Stimulated activated effector memory CD8-positive, alpha-beta T cell treated with anti-CD3 and anti-CD28 coated beads, Interleukin-12 subunit alpha, Interleukin-12 subunit beta, amount 100 ng/mL, for 72 hours (primary cell): ENCODE measurements around the gene TSPAN33.

Experiments
- ATAC-seq: fragments of 150-1000 bp; cut with Tn5 transposase; 2 replicates; pipeline ENCODE4 v1.10.0; 2021
- DNase-seq, 2 donors: peaks; one replicate each; pipeline ENCODE4 v3.0.0; 2021 to 2022; ENCODE audit warnings: low spot score in 2 of 2
- H3K27ac Mint-ChIP-seq: one replicate; pipeline ENCODE4 v1.8.0; 2022; ENCODE audit warnings: mild to moderate bottlenecking, mixed read lengths
- H3K36me3 Mint-ChIP-seq: one replicate; pipeline ENCODE4 v1.8.0; 2022; ENCODE audit warnings: mild to moderate bottlenecking, mixed read lengths
- H3K4me1 Mint-ChIP-seq: one replicate; pipeline ENCODE4 v1.8.0; 2022; ENCODE audit warnings: mixed read lengths
- H3K4me3 Mint-ChIP-seq: one replicate; pipeline ENCODE4 v1.8.0; 2022; ENCODE audit warnings: mild to moderate bottlenecking, mixed read lengths
- H3K9me3 Mint-ChIP-seq: one replicate; pipeline ENCODE4 v1.8.0; 2022; ENCODE audit warnings: mixed read lengths

The TSPAN33 gene

DNA sequence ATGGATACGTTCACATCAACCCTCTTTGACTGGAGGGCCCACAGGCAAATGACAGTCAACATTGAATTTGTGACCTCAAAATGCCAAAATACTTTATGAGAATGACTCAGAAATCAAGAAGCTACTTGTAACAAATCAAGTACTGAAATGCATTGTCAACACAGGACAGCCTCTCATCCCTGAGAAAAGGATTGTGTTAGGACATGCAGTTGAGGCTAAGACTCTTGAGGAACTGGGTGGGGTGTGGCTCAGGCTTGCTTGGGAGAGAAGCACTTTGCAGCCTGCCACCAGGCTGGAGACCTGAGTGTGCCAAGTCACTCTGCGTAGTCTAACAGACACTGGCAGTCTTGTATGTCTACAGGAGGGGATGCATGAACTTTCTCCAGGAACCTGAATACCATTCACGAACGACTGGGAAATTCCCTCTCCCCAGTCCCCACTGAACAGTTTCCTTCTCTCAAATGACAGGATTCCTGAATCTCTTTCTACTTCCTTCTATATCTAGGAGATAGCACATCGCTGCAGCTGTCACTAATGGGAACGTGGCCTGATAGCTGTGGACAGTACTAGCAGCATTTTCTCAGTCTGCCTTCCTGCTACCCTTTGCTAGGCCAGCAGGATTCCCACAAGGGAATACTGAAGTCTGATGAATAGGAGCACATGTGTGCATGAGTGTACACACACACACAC lies 40.6 kb downstream of the TSPAN33 start:
- H3K27ac Mint-ChIP-seq = no peak overlapping the region
- H3K36me3 Mint-ChIP-seq = no peaks in the 10 kb centered on the region
- no peak overlapping the region for H3K4me3 Mint-ChIP-seq
- ATAC-seq = peak; percentile 31
- peaks cover 6% of the 10 kb centered on the region for H3K4me1 Mint-ChIP-seq
- no peak for DNase-seq
- no peaks in the 10 kb centered on the region for H3K9me3 Mint-ChIP-seq

DNA sequence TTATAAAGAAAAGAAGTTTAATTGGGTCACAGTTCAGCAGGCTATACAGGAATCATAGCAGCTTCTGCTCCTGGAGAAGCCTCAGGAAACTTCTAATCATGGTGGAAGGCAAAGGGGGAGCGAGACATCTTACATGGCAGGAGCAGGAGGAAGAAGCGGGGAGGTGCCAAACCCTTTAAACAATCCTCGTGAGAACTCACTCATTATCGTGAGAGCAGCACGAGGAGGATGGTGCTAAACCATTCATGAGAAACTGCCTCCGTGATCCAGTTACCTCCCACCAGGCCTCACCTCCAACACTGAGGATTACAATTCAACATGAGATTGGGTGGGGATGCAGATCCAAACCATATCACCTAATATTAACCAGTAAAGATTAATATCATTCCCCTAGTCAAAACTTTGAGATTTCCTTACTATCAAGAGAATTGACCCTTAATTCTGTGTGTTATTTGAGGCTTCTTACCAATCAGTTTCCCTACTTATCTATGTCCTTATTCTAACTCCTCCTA lies 42.3 kb downstream of the TSPAN33 start:
- Mint-ChIP-seq H3K36me3 (no peaks in the 10 kb centered on the region), H3K4me1 (peaks cover 6% of the 10 kb centered on the region), H3K9me3 (no peaks in the 10 kb centered on the region), H3K27ac (no peak overlapping the region), H3K4me3 (no peak overlapping the region)
- DNase-seq (no peak), ATAC-seq (no peak)

DNA sequence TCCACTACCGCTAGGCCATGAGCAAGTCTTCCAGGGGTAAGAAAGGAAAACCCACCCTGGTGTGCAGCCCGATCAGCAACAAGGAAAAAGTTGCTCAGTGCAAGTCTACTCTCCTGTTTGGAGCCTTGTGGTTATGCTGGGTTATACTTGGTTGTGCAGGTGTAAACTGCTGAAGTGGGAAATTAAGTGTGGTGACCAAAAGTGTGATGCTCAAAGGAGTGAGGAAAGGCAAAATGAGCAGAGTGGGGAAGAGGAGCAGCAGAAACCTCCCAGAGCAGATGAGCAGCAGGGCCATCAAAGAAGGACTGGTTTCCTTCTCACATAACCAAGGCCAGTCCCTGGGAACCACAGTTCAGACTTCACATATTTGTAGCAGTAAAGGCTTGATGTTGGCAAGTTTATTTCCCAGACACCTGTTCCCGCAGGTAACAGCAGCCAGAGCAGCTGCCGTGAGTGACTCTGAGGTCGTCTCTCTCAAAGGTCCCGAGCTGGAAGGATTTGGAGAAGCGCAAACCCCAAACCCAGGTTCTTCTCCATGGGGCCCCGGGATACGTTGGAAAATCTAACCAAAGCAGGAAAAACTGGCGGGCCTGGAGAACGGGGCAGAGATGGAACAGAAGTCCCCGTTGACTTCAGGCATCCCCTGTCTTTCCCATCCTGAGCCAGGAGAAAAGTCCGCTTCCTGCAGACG lies 43.3 kb downstream of the TSPAN33 start:
- H3K27ac Mint-ChIP-seq = no peak overlapping the region
- no peak for DNase-seq
- no peaks in the 10 kb centered on the region for H3K36me3 Mint-ChIP-seq
- peaks cover 6% of the 10 kb centered on the region for H3K4me1 Mint-ChIP-seq
- no peak for ATAC-seq
- H3K9me3 Mint-ChIP-seq = no peaks in the 10 kb centered on the region
- H3K4me3 Mint-ChIP-seq = peak overlapping the region; percentile 65

DNA sequence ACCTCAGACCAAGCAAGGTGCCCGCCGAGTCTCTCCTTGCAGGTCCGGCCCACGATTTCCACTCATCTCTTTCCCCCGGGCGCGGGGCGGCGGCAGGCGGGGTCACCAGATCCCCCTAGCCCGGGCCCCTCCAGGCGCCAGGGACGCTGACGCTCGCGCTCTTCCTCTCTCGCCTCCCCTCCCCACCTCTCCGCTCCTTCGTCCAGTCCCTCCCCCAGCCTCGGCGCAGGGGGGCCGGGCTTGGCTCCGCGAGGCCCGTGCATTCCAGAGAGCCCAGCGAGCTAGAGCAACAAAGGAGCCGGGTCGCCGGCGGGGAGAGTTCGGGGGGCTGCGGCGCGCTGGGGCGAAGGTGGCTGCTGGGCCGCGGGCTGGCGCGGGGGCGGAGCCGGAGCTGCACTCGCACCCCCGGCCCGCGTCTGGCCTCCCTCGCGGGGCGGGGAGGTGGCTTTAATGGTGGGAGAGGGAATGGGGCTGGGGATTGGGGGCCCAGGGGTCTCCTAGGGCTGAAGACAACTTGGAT lies 43.9 kb downstream of the TSPAN33 start, which contains the start of gene SMO:
Gene SMO, plus strand, starts transcription at position 262 of the 520 bp plus-strand sequence. CDS start 519 bp downstream, outside the sequence.
- Mint-ChIP-seq H3K36me3 (no peaks in the 10 kb centered on the region), H3K9me3 (no peaks in the 10 kb centered on the region), H3K27ac (no peak within 1 kb of the TSS), H3K4me1 (peaks cover 6% of the 10 kb centered on the region), H3K4me3 (peak within 1 kb of the TSS; percentile 65)
- DNase-seq (no peak), ATAC-seq (peak; percentile 27)

DNA sequence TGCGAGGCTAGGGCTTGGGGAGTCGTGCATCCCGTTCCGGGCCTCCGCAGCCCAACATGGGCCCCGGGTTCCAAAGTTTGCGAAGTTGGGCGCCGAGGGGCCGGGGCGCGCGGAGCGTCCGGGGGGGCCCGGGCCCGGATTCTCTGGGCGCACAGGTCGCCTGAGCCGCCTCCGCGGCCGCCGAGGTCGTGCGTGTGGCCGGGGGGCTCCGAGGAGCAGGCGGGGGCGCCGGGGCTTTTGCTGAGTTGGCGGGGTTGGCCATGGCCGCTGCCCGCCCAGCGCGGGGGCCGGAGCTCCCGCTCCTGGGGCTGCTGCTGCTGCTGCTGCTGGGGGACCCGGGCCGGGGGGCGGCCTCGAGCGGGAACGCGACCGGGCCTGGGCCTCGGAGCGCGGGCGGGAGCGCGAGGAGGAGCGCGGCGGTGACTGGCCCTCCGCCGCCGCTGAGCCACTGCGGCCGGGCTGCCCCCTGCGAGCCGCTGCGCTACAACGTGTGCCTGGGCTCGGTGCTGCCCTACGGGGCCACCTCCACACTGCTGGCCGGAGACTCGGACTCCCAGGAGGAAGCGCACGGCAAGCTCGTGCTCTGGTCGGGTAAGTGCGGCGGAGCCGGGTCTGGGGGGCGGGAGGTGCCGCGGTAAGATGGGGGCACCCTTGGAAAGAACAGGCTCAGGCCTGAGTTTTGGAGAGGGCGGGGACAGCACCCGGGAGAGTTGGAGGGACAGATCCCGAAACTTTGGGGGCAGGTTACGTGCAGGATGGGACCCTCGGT lies 44.6 kb downstream of the TSPAN33 start:
- Mint-ChIP-seq H3K4me3 (peak overlapping the region; percentile 65), H3K9me3 (no peaks in the 10 kb centered on the region), H3K27ac (no peak overlapping the region), H3K36me3 (no peaks in the 10 kb centered on the region), H3K4me1 (peaks cover 6% of the 10 kb centered on the region)
- DNase-seq (no peak), ATAC-seq (peak; percentile 35)

DNA sequence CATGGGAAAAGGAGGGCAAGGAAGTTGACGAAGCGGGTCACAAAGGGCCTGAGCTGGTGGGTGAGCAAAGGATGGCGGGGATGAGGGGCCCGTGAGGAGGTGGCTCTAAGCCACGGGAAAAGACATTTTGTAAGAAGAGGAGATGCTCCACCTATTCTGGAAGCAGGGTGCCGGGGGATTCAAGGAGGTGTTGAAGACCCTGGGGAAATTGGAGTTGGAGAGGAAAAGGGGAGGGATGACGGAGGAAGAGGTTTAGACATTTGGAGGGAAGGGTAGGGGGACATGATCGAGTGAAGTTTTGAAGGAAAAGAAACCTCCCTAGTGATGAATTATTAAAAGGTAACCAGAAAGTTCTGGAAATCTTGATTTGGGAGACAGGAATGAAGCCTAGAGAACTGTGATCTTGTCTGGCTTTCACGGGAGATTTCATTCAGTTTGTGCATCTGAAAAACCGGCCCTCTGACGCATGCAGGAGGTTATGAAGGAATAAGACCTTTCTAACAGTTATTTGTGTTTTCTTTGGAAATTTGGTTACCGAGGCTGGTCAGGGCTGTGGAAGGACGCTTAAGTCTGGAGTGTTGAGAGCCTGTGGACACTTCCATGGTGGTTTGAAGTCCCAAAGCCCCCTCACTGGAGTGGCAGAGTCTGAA lies 45.3 kb downstream of the TSPAN33 start:
- Mint-ChIP-seq H3K4me1 (peaks cover 6% of the 10 kb centered on the region), H3K36me3 (no peaks in the 10 kb centered on the region), H3K4me3 (peak overlapping the region; percentile 65), H3K9me3 (no peaks in the 10 kb centered on the region), H3K27ac (no peak overlapping the region)
- no peak for DNase-seq
- ATAC-seq = no peak

DNA sequence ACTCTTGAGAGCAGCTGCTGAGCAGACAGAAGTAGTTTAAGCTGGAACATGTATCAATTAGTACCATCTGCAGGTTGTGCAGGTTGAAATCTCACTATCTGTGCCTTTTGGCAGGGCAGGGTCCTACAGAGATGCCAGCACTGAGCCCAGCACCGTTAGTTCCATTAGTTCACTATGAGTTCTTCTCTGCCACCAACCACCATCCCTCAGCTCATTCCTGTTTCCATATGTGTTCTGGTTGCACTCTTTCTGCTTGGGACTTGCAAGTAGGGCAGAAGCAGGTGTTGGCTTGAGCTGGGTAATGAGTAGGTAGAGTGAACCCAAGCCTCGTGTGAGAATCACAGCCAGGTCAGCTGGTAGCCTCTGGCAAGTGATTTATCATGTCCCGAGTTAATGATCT lies 46.8 kb downstream of the TSPAN33 start:
- no peak for DNase-seq
- Mint-ChIP-seq H3K9me3 (no peaks in the 10 kb centered on the region), H3K36me3 (no peaks in the 10 kb centered on the region), H3K27ac (no peak overlapping the region), H3K4me3 (no peak overlapping the region), H3K4me1 (peaks cover 6% of the 10 kb centered on the region)
- no peak for ATAC-seq

DNA sequence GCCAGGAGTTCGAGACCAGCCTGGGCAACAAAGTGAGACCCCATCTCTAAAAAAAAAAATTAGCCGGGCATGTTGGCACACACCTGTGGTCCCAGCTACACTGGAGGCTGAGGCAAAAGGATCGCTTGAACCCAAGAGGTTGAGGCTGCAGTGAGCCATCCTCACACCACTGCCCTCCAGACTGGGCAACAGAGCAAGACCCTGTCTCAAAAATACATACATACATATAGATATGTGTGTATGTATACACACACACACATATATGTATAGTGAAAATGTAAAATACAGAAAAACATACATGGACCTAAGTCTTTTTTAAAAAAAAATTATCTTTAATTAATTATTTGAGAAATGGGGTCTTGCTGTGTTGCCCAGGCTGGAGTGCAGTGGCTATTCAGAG lies 49.4 kb downstream of the TSPAN33 start:
- Mint-ChIP-seq H3K9me3 (no peaks in the 10 kb centered on the region), H3K4me3 (no peak overlapping the region), H3K4me1 (peaks cover 6% of the 10 kb centered on the region), H3K27ac (no peak overlapping the region), H3K36me3 (no peaks in the 10 kb centered on the region)
- DNase-seq = no peak
- no peak for ATAC-seq

DNA sequence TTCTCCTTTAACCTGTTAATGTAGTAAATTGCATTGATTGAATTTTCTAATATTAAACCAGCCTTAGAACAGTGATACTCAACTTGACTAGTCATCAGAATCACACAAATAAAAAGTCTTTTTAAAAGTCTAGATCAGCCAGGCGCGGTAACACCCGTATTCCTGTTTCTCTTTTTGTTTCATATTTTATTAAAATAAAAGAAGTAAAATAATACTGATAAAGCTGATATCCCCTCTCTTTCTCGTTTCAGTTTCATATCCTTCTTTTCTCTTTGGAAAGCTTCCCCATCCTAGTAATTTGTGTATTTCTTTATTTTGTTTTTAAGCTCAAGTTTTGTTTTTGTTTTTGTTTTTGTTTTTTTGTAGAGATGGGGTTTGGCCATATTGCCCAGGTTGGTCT lies 53.3 kb downstream of the TSPAN33 start:
- no peaks in the 10 kb centered on the region for H3K36me3 Mint-ChIP-seq
- no peaks in the 10 kb centered on the region for H3K4me1 Mint-ChIP-seq
- no peaks in the 10 kb centered on the region for H3K9me3 Mint-ChIP-seq
- no peak overlapping the region for H3K4me3 Mint-ChIP-seq
- ATAC-seq (no peak), DNase-seq (no peak)
- H3K27ac Mint-ChIP-seq = no peak overlapping the region

DNA sequence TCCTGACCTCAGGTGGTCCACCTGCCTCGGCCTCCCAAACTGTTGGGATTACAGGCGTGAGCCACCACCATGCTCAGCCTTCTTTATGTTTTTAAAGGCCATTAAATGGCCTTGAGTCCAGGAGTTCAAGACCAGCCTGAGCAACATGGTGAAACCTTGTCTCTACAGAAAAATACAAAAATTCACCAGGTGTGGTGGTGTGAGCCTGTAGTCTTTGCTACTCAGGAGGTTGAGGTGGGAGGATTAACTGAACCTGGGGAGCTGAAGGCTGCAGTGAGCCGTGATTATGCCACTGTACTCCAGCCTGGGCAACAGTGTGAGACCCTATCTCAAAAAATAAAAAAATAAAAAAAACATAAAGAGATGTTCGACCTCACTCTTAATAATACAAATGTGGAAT lies 54.9 kb downstream of the TSPAN33 start:
- Mint-ChIP-seq H3K9me3 (no peaks in the 10 kb centered on the region), H3K36me3 (no peaks in the 10 kb centered on the region), H3K4me3 (no peak overlapping the region), H3K4me1 (no peaks in the 10 kb centered on the region), H3K27ac (no peak overlapping the region)
- DNase-seq (no peak), ATAC-seq (no peak)

DNA sequence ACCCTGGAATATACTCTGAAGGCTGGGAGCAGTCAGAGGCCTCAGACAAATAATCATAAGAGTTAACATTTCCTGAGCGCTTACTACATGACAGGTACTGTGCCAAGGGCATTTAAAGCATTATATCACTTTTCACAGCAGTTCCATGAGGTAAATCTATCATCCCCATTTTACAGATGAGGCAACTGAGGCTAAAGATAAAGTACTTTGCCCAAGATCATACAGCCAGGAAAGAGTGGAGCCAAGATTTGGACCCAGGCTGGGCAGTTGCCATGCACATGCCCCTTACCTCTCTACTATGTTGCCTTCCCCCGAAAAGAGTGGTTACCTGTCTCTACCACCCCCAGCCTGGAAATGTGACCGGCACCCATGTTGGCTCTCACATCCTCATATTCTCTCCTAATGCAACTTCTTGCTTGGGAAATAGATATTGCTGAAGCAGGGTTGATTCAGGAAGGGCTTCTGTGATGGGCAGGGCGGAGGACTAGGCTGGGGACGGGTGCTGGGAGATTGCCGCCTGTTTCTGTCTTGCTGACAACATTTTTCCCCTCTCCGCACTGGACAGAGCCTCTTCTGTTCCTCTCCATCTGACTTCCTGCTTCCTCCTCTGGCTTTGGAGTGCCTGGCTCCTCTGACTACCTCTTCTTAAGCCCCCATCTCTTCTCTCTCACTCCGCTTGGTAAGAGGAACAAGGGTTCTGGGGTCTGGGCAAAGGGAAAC lies 57.7 kb downstream of the TSPAN33 start:
- H3K36me3 Mint-ChIP-seq = no peaks in the 10 kb centered on the region
- peaks cover 11% of the 10 kb centered on the region for H3K4me1 Mint-ChIP-seq
- ATAC-seq (no peak), DNase-seq (no peak)
- H3K4me3 Mint-ChIP-seq = no peak overlapping the region
- H3K9me3 Mint-ChIP-seq = no peaks in the 10 kb centered on the region
- no peak overlapping the region for H3K27ac Mint-ChIP-seq

DNA sequence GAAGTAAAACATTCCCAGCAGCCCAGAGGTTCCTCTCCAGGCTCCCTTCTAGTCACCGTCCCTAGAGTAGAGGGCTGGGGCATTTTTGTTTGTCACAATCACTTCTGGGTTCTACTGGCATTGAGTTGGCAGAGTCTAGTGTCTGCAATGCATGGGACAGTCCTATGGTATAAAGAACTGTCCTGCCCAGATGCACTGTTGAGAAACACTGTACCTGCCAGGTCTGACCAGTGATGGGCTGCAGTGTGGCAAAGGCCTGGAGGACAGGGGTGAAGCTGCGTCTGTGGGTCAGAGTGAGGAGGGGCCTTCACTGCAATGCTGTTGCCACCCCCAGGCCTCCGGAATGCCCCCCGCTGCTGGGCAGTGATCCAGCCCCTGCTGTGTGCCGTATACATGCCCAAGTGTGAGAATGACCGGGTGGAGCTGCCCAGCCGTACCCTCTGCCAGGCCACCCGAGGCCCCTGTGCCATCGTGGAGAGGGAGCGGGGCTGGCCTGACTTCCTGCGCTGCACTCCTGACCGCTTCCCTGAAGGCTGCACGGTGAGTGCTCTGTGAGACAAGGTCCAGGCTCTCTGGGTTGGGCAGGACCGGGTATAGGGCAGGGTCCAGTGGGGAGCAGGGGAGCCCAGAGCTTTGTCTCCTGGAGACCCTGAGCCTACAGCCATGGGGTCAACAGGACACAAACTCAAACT lies 58.7 kb downstream of the TSPAN33 start:
- Mint-ChIP-seq H3K36me3 (no peaks in the 10 kb centered on the region), H3K9me3 (no peaks in the 10 kb centered on the region), H3K4me3 (no peak overlapping the region), H3K4me1 (peaks cover 11% of the 10 kb centered on the region), H3K27ac (no peak overlapping the region)
- ATAC-seq (no peak), DNase-seq (no peak)

DNA sequence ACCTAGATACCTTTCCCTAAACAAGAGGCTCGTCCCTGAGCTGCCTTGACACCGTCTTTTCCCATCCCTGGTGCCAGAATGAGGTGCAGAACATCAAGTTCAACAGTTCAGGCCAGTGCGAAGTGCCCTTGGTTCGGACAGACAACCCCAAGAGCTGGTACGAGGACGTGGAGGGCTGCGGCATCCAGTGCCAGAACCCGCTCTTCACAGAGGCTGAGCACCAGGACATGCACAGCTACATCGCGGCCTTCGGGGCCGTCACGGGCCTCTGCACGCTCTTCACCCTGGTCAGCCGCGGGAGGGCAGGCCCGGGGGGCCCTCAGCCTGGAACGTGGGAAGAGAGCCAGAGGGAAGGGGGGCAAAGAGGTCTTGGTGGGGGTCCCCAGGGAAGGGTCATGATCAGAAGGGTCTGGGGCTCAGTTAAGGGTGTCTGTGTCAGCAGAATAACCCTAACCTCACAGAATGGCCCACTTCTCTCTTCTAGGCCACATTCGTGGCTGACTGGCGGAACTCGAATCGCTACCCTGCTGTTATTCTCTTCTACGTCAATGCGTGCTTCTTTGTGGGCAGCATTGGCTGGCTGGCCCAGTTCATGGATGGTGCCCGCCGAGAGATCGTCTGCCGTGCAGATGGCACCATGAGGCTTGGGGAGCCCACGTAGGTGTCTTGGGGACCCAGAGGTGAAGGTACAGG lies 60.8 kb downstream of the TSPAN33 start:
- Mint-ChIP-seq H3K4me3 (no peak overlapping the region), H3K27ac (no peak overlapping the region), H3K36me3 (no peaks in the 10 kb centered on the region), H3K9me3 (no peaks in the 10 kb centered on the region), H3K4me1 (peaks cover 11% of the 10 kb centered on the region)
- ATAC-seq = no peak
- no peak for DNase-seq
